ENCODE data around the gene PEX12. TPM values are rescaled to one million over a fixed set of nuclear protein-coding genes. Genes with fewer than 3 reads are reported as not detected.
"Not testable (repeated sequence)": the region's sequence is repeated elsewhere in the genome, so short reads cannot be mapped to it uniquely, and the experiment has no call there.

Gene PEX12
- total RNA-seq, 6 experiments from 2014 or later: 6.2 to 9.0 (median 7.2) TPM

DNA sequence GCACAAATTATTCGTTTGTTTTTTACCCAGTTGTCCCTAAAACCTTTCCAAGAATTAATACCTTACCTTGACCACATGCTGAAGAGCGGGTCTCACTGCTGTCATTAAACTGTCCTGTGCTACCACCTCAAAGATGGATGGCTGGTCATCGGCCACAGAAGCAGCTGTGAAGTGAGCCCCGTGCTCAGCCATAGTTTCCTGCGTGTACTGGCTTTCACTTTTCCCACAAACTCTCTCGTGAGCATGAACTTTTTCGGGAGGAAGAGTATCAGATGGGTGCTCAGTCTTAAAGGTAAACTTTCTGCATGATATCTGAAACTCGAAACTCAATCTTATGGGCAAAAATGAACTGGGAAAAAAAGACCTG is 558 bp downstream of the PEX12 start:
- peak; percentile 16 for DNase-seq
- H3K4me1 Mint-ChIP-seq (ENCODE audit: low read depth): peaks cover 24% of the 10 kb centered on the region

DNA sequence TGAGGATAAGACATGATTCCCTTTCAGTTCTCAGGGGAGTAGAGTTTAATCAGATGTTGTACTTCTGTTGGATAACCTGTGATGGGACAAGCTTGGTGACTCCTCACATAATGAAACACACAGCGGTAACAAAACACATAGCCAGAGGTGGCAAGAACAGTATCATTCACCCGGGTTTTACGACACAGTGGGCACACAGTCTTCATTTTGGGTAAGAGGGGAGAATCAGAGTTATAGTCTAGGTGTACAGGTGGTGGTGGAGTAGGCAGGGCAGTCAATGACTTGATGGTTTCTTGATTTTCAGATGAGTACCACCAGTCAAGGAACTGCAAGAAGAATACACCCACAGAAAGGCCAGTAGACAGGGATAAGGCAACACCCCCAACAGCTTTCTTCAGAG is 2.6 kb downstream of the PEX12 start:
- Mint-ChIP-seq H3K9me3 (no peaks in the 10 kb centered on the region), H3K27me3 (ENCODE audit: insufficient read depth) (no peaks in the 10 kb centered on the region; the same call in 1 of the 2 replicates), H3K4me3 (no peak overlapping the region), H3K27ac (peak overlapping the region; percentile 1; the same call in 1 of the 2 replicates), H3K36me3 (ENCODE audit: low read depth) (peaks cover 6% of the 10 kb centered on the region), H3K4me1 (ENCODE audit: low read depth) (peaks cover 24% of the 10 kb centered on the region)
- TF ChIP-seq, protein P1, sequence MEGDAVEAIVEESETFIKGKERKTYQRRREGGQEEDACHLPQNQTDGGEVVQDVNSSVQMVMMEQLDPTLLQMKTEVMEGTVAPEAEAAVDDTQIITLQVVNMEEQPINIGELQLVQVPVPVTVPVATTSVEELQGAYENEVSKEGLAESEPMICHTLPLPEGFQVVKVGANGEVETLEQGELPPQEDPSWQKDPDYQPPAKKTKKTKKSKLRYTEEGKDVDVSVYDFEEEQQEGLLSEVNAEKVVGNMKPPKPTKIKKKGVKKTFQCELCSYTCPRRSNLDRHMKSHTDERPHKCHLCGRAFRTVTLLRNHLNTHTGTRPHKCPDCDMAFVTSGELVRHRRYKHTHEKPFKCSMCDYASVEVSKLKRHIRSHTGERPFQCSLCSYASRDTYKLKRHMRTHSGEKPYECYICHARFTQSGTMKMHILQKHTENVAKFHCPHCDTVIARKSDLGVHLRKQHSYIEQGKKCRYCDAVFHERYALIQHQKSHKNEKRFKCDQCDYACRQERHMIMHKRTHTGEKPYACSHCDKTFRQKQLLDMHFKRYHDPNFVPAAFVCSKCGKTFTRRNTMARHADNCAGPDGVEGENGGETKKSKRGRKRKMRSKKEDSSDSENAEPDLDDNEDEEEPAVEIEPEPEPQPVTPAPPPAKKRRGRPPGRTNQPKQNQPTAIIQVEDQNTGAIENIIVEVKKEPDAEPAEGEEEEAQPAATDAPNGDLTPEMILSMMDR (IDR thresholded peaks at IDR 0.05): no peak
- no peak for DNase-seq

More for the DNA sequence above, 558 bp downstream of the PEX12 start:
- Mint-ChIP-seq H3K9me3 (no peaks in the 10 kb centered on the region), H3K36me3 (ENCODE audit: low read depth) (peaks cover 6% of the 10 kb centered on the region), H3K27me3 (ENCODE audit: insufficient read depth) (no peaks in the 10 kb centered on the region), H3K27ac (peak overlapping the region; percentile 89), H3K4me3 (peak overlapping the region; percentile 96)
- TF ChIP-seq, protein P1 (IDR thresholded peaks at IDR 0.05): no peak

DNA sequence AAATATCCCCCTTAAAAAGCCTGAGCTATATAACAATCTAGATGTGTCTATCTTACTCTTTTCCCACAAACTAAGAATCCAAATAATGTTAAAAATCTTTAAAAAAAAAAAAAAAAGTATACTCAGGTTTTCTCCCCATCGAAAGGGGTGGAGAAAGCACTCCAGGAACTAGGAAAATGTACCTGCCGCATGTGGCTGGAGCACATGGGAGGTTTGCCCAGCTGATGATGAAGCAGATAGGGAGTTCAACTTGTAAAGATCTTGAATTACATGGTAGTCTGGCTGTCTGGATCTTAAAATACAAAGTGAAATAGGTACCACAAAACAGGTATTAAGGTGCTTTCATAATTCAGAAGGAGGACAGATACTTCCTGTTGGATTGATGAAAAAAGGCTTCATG is 9.0 kb downstream of the PEX12 start:
- TF ChIP-seq, protein P1 (IDR thresholded peaks at IDR 0.05): no peak
- no peak overlapping the region; the same call in 1 of the 2 replicates for H3K27ac Mint-ChIP-seq
- peaks cover 5% of the 10 kb centered on the region; the same call in 1 of the 2 replicates for H3K36me3 Mint-ChIP-seq (ENCODE audit: low read depth)
- peak overlapping the region; percentile 90 for H3K4me3 Mint-ChIP-seq
- no peak for DNase-seq
- H3K4me1 Mint-ChIP-seq (ENCODE audit: low read depth): peaks cover 23% of the 10 kb centered on the region
- H3K9me3 Mint-ChIP-seq: no peaks in the 10 kb centered on the region
- peaks cover 8% of the 10 kb centered on the region for H3K27me3 Mint-ChIP-seq (ENCODE audit: insufficient read depth)

DNA sequence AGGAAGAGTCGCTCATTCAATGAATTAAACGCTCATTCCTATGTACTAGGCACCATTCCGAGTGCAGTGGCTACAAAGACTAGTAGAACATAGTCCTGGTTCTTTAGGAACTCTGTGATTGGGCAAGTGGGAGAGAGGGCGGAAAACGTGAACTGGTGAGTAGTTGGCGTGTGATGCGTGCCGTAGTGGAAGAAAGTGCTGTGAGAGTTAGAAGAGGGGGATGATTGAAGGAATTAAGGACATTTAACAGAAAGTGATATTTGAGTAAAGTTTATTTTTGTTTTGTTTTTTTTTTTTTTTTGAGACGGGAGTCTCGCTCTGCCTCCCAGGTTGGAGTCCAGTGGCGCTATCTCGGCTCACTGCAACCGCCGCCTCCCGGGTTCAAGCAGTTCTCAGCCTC is 9.8 kb downstream of the PEX12 start:
- Mint-ChIP-seq H3K27ac (peak overlapping the region; percentile 76), H3K4me3 (peak overlapping the region; percentile 90)

DNA sequence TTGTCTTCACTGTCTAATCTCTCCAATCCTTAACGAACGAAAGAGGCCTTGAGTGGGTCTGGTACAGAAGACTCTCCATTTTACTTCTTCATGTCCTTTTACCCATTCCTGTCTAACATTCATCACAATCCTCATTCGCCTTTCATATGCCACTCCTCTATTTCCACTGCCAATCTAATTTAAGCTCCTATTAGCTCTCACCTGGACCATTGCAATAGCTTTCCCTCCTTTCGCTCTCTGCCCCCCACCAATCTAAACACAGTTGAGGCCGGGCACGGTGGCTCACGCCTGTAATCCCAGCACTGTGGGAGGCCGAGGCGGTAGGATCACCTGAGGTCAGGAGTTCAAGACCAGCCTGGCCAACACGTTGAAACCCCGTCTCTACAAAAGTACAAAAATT is 11.4 kb downstream of the PEX12 start:
- Mint-ChIP-seq H3K9me3 (no peaks in the 10 kb centered on the region), H3K27me3 (ENCODE audit: insufficient read depth) (peaks cover 16% of the 10 kb centered on the region), H3K36me3 (ENCODE audit: low read depth) (peaks cover 5% of the 10 kb centered on the region; the same call in 1 of the 2 replicates), H3K27ac (peak overlapping the region; percentile 8), H3K4me3 (peak overlapping the region; percentile 90), H3K4me1 (ENCODE audit: low read depth) (peaks cover 30% of the 10 kb centered on the region)
- TF ChIP-seq, protein P1 (IDR thresholded peaks at IDR 0.05): no peak
- no peak for DNase-seq

More for the DNA sequence above, 9.8 kb downstream of the PEX12 start:
- Mint-ChIP-seq H3K4me1 (ENCODE audit: low read depth) (peaks cover 29% of the 10 kb centered on the region), H3K36me3 (ENCODE audit: low read depth) (peaks cover 5% of the 10 kb centered on the region; the same call in 1 of the 2 replicates), H3K27me3 (ENCODE audit: insufficient read depth) (peaks cover 8% of the 10 kb centered on the region), H3K9me3 (no peaks in the 10 kb centered on the region)
- TF ChIP-seq, protein P1 (IDR thresholded peaks at IDR 0.05): no peak
- peak; percentile 41 for DNase-seq

DNA sequence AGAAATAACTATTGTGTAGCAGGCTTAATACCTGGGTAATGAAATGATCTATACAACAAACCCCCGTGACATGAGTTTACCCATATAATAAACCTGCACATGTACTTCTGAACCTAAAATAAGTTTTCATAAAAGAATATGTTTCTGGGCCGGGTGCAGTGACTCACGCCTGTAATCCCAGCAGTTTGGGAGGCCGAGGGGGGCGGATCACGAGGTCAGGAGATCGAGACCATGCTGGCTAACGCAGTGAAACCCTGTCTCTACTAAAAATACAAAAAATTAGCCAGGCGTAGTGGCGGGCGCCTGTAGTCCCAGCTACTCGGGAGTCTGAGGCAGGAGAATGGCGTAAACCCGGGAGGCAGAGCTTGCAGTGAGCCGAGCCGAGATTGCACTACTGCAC is 15.2 kb downstream of the PEX12 start:
- peaks cover 16% of the 10 kb centered on the region; the same call in 1 of the 2 replicates for H3K27me3 Mint-ChIP-seq (ENCODE audit: insufficient read depth)
- DNase-seq; H3K27ac Mint-ChIP-seq; H3K4me3 Mint-ChIP-seq; H3K36me3 Mint-ChIP-seq (ENCODE audit: low read depth); H3K4me1 Mint-ChIP-seq (ENCODE audit: low read depth); H3K9me3 Mint-ChIP-seq: not testable (repeated sequence)
